HG03095 (cell line): ENCODE data around the gene ACAP3.

Source experiments
- ATAC-seq: cut with Tn5 transposase; IDR thresholded peaks from one replicate; pipeline ENCODE4 v1.9.1; 2021; ENCODE audit warnings: moderate library complexity; ENCODE audit not compliant: unreplicated experiment

Gene ACAP3

GRCh38 chr1:1272341-1273208 is 35.2 kb downstream of the ACAP3 start:
- no peak for ATAC-seq

- ATAC-seq: no peak
Measured at GRCh38 chr1:1270813-1271212, 36.9 kb downstream of the ACAP3 start.

GRCh38 chr1:1268284-1268682 is 39.4 kb downstream of the ACAP3 start:
- no peak for ATAC-seq

- no peak for ATAC-seq
Measured at GRCh38 chr1:1267488-1268283, 40.0 kb downstream of the ACAP3 start.

GRCh38 chr1:1264868-1265272 is 42.9 kb downstream of the ACAP3 start:
- no peak for ATAC-seq

- ATAC-seq: no peak
Measured at GRCh38 chr1:1264026-1264425, 43.7 kb downstream of the ACAP3 start.

- ATAC-seq: no peak
Measured at GRCh38 chr1:1262758-1263157, 45.0 kb downstream of the ACAP3 start.

- no peak for ATAC-seq
Measured at GRCh38 chr1:1262071-1262470, 45.7 kb downstream of the ACAP3 start.

GRCh38 chr1:1260843-1261560 is 46.7 kb downstream of the ACAP3 start:
- ATAC-seq: no peak

GRCh38 chr1:1259951-1260600 is 47.7 kb downstream of the ACAP3 start:
- ATAC-seq: no peak

- ATAC-seq: no peak
Measured at GRCh38 chr1:1259540-1259939, 48.2 kb downstream of the ACAP3 start.

GRCh38 chr1:1259119-1259488 is 48.6 kb downstream of the ACAP3 start:
- ATAC-seq: no peak

GRCh38 chr1:1256956-1257871 is 50.5 kb downstream of the ACAP3 start:
- ATAC-seq: no peak

GRCh38 chr1:1255611-1256010 is 52.1 kb downstream of the ACAP3 start:
- no peak for ATAC-seq

- no peak for ATAC-seq
Measured at GRCh38 chr1:1255078-1255477, 52.7 kb downstream of the ACAP3 start.

- no peak for ATAC-seq
Measured at GRCh38 chr1:1254667-1254998, 53.1 kb downstream of the ACAP3 start.

- ATAC-seq: no peak
Measured at GRCh38 chr1:1253972-1254666, 53.6 kb downstream of the ACAP3 start.

GRCh38 chr1:1253314-1253713 is 54.4 kb downstream of the ACAP3 start:
- no peak for ATAC-seq

GRCh38 chr1:1250786-1251284 is 56.9 kb downstream of the ACAP3 start:
- no peak for ATAC-seq
